T follicular helper cell (primary cell): Measurements from ENCODE around the gene LRRN1.
"Not testable (repeated sequence)": the region's sequence is repeated elsewhere in the genome, so short reads cannot be mapped to it uniquely, and the experiment has no call there.

Experiments used
- DNase-seq: peaks from one replicate; pipeline ENCODE4 v3.0.0-alpha.2; 2020; ENCODE audit warnings: low read depth

The LRRN1 gene

DNA sequence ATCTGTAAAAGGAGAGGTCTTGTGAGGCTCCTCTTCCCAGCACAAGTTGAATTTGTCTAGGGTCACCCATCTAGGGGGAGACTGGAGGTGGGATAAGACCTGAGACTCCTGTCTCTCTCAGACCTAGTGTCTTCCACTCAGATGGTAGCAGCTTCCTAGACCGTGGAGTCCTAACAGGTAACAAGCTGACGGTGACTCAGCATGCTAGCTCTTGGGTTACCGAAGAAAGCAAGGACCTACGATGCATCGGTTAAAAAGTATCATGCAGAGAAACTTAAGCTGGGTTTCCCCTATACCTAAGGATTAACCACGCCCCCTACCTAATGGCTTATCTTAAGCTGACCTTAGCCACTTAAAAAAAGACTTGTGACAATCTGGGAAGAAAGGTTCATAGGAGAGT lies 7.6 kb downstream of the LRRN1 start:
- DNase-seq: no peak

DNA sequence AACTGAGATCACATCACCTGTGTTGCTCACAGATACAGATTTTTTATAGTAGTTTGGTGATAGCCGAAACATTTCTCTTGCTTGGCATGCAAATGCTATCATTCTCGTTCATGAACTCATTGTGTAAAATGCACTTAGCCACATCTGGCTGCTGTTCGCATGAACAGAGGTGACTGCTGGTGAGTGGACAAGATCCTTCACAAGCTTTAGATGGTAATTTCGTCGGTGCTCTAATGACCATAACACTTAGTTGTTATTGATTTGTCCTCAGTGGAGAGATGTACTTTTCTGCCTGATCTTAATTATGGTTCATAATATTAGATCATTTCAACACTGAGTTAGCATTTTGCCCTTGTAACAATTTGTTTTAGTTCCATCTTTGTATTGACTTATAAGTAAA lies 13.8 kb downstream of the LRRN1 start:
- DNase-seq: no peak

DNA sequence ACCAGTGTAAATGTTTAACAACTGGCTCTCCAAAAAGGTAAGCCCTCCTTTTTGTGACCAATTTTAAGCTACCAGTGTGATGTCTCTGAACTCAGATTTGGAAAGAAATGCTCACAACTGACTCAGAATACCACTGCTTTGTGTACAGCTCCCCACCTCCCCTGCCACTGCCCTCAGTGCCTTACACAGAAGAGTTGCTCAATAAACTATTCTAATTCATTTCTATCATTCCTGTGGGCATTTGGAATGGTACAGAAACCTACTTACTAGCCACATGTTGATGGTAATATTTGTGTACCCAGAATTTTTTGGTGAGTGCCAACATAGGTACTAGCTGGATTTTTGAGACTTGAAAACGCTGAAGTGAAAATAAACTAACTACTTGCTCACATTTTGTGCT lies 16.0 kb downstream of the LRRN1 start:
- no peak for DNase-seq

DNA sequence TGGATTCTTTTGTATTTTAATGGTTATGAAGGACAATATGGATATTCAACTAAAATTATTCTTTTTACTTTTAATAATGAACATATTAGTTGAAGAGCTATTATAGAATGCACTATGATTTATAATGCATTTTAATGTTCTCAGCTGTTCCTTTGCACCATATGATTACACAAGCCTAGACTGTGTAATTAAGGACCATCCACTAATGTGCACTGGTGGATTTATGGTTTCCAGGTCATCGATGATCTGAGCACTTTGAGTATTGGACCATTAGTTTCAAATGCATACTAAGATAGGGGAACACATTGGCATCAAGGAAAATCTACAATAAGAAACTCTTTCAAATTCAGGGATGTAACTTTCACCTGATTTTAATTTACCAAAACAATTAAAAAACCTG lies 16.8 kb downstream of the LRRN1 start:
- DNase-seq: no peak

DNA sequence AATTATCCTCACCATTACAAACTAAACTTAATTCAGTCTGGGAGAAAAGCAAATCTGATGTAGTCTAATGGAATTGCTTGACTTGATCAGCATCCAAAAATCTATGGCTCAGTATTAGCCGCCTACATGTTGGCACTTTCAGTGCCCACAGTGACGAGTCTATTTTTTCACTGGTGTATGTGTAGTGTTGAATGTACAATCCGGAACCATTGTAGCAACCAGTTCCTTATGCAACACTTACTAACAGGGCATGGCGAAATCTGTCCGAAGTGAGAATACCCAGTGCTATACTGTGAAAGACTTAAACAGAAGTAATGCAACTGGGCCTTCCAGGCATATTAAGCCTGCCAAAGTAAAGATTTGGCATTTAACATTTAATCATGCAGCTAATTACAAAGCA lies 18.6 kb downstream of the LRRN1 start:
- DNase-seq: no peak

DNA sequence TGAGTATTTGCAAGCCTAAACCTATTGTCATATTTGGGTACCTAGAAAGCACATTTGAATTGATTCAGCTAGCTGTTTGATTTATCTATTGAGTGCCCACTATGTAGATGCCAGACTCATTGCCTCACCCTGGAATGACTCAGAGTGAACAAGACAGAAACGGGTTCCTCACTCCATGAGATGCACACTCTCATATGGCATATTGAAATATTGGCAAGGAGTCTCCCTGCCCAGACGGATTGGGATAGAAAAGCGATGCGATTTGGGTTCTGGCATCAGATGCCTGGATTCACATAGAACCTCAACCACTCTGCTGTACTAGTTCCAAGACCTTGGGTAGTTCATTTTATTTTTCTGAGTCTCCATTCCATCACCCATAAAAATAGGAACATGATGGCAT lies 22.5 kb downstream of the LRRN1 start:
- DNase-seq: no peak

DNA sequence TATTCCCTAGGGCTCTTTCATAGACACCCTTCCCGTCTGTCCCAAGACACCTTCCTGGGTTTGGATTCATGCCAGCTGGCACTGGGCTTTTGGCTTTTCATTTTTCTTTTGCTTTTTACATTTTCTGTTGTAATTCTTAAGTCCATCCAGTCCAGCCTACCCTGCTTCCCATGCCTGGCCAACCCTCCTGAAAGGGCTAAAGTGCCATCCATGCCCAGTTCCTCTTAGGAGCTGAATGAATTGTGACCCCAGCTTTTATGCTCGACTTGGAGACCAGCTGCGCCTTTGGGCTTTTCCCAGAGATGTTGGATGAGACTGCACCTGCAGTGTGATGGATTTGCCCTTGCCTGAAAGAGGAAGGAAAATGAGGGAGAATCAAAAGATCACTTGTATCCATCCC lies 25.8 kb downstream of the LRRN1 start:
- DNase-seq: no peak

DNA sequence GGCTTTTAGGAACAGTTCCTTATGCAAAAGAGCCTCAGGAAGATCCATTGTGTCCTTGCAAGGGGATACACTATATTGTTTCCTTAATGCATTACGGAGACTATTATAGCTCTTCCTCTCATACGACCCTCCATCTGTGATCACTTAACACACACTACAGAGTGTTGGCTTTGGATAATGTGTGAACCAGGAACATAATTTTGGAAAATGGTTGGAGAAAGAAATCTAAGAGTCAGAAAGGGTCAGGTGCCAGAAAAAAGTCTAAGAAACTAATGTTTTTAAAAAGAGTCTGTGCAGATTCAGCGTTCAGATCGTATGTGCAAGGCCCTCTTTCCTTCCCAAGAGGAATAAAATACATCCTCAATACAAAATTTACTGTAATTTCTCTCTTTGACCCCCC lies 27.3 kb downstream of the LRRN1 start:
- no peak for DNase-seq

DNA sequence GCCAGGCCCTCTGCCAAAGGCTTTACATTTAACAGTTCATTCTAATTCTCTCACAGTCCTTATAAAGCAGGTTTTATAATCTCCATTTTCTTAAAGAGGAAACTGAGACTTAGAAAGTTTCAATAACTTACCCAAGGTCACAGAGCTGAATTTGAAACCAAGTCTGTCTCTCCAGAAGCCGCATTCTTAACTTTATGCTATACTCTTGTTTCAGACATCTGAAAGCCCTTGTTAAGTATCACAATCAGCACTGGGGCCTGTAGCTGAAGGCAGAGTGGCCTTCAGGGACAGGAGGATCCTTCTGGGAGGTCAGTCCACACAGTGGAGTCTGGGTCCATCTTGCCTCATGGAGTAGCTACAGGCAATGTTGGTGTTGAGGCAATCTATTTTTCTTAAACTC lies 27.9 kb downstream of the LRRN1 start:
- DNase-seq: no peak

DNA sequence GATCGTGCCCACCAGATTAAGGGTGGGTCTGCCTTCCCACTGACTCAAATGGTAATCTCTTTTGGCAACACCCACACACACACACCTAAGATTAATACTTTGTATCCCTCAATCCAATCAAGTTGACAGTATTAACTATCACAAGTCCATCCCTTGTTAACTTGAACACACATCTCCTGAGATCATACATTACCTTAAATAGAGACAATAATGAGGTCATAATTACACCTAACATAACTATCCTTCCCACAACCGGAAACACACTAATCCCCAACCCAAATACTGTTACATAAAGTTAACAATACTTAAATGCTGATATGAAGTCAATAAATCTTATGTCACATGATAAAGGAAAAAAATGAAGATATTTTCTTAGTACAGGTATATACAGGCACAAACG lies 29.2 kb downstream of the LRRN1 start:
- not testable (repeated sequence) for DNase-seq

DNA sequence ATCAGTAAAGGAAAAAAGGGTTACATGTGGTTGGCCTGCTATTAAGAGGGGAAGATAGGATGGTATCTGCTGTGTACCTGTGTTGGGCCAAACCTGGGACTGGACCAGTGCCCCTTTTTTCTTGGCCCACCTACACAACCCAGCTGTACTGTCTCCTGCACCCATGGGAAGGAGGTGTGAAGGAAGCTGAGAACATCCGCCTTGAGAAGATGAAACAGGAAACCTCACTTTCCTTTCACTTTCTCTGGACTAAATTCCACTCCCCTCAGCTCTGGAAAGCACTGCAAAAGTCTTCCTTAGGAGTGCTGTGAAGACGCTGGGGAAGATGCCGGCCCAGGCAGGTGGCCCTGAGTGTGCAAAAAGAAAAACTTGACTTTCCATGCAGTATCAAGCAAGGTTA lies 37.6 kb downstream of the LRRN1 start:
- no peak for DNase-seq

DNA sequence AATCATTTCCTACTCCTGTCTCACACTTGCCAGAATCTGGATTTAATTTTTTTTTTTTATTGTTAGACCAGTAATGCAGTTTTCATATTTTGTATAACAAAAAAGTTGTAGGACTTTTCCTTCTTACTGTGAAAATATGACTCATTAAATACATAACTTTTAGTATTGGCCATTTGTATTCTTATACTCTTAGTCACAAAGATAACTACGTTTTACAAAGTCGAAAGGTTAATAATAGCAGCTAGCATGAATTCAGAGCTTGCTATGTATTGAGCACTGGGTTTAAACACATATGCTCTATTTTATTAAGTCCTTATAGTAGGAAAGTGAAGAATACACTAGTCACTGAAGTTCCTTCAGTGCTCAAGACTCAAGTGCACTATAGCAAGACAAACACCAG lies 43.1 kb downstream of the LRRN1 start:
- no peak for DNase-seq

DNA sequence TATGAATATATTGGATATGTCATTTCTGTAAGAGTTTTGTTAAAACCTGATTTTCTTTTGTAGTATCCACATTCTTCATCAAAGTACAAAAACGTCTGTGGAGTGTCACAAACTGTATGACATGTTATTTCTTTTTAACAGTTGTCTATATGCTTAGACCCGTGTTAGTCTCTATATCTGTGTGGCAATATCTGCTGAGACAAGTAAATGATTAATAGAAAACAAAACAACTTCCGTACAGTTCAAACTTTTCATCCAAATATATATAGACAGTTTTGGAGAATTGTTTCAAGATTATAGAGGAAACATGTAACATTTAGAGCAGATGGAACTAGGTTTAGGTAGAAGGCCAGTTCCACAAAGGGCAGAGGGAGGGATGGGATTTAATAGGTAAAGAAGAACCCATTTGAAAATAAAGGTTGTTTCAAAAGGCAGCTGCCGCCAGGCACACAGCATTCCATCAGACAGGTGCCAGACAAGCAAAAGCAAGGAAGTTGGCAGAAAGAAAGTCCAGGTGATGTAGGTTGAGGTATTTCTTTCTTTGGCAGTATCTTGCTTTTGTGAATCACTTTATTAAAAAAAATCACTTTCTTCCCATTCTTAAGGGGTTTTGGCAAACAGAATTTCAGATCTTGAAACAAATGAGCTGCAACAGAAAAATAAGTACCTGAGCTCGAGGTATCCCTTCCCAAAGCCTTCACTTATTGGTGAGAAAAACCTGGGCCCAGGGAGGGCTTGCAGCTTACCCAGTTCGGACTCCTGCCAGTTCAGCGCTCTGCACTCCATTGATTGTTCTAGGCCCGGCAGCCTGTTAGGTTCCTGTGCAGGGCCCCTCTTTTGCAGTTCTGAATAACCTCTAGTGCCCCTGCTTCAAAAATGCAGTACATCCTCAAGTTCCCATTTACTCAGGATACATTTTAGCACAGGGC lies 49.0 kb downstream of the LRRN1 start:
- no peak for DNase-seq

DNA sequence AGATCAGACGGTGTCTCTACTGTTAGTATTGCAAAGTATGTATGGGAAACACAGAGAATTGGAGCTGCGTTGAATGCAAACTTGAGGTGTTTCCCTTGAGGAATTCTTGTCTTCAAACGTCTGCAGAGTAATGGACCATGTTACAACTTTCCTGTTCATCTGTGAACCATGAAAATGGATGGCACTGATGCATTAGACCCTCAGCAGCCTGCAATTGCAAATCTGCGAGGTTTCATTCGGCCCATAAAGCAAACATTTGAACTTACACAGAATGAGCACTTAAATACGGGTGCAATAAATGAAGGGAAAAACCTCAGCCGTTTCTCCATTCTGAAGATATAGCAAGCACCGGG lies 49.7 kb downstream of the LRRN1 start:
- DNase-seq: no peak

DNA sequence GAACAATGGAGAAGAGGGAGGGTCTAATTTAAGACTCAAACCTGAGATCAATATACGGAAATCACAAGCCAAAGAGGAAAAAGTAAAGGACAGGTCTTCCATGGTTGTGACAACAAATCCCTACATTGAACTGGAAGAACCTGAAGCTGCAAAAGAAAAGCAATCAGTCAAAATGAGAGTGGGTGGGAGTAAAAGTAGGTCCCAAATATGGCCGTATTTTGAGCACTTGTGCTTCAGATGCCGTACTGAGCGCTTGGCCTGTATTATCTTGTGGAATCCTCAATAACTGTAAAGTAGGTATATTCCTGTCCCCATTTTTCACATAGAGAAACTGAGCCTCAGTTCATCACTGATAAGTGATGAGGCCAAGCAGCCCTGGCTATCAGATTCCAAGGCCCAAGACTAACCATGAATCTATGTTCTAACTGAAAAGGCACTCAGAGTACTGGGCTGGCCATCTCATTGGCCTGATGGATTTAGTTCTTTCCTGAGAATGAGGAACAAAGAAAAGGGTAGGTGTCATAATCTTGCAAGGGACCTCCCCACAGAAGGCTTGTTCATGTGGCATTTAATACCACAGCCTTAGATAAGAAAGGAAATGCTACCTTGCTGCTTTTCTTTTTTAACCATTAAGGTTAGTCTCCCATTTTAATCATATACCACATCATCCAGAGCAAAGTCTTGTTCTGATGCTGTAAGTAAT lies 52.5 kb downstream of the LRRN1 start:
- DNase-seq: no peak

DNA sequence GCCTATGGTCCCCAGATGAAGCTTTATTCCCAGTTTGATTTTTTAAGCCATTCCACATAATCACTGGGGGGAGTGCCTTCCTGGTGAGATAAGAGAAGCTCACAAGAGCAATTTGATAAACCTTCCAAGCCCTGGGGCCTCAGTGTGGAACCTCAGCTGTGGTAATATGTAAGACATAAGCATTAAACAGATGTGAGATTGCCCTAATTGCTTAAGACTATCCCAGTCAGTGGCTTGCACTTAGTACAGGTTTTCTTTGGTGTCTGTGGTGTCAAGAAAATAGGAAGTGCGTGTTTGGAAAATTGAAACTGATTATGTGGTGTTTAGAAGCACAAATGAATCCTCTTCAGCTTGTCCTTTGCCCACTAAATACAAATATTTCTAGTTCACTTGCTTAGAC lies 54.3 kb downstream of the LRRN1 start:
- no peak for DNase-seq

DNA sequence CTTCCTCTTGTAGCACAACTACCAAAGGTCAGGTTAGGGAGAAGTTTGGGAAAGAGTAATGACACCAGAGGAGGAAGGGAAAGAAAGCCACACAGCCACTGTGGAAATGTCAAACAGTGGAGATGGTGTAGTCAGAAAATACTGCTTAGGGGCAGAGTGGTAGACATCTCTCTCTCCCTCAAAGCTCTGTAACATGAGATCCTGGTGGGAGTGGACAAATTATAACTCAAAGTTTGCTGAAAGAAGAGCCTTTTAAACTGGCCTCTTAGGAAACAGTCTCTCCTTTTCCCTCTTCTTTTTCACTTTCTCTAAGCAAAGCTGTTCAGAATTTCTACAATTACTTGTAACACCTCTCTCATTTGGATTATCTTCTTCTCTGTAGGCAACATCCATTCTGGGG lies 55.8 kb downstream of the LRRN1 start:
- DNase-seq: no peak

DNA sequence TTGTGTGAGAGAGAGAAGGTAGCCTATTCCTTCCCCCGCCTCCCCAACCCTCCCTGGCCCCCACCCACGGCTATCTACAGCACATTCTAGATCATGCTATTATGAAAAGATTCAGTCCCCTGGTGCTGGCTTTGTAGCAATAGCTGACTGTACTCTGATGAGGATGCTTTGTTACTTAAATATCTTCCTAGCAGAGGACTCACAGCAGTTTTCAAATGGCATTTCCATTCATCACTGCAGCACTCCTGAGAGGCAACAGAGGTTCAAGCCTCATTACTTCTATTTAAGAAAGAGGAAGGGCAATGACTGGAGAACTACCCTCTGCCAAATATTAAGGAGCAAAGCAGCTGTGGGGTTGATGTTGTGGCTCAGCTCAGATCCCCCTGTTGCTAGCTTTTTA lies 61.0 kb downstream of the LRRN1 start:
- DNase-seq: no peak

DNA sequence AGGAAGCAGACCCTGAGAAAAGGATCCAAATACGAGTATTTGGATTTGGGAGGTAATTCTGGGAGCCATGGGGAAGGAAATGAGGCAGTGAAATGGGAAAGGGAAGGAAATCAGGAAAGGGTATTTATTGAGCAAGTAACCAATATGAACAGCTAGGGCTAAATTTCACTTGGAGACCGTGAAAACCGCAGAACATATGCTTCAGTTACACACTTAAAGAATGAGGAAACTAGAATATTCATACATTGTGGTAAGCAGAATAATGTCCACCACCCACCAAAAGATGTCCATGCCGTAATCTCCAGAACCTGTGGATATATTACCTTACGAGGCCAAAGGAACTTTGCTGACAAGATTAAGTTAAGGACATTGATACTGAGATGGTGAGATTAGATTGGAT lies 63.3 kb downstream of the LRRN1 start:
- no peak for DNase-seq

DNA sequence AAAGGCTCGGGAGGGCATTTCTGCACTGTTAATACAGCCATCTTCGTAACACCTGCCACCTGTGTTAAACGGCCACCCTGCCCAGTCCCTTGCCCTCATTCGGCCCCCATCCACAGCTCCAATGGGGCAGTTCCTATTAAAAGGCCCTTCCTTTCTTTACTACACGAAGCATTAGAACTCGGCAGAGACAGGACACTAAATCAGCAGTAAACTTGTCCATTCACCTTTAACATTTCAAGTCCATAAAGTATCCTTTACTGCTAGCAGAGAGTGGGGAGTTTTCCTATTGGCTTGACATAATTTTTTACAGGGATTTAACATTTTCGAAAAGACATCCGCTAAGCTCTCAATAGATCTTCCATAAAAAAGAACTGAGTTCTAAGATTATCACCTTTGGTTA lies 76.3 kb downstream of the LRRN1 start:
- DNase-seq: no peak

DNA sequence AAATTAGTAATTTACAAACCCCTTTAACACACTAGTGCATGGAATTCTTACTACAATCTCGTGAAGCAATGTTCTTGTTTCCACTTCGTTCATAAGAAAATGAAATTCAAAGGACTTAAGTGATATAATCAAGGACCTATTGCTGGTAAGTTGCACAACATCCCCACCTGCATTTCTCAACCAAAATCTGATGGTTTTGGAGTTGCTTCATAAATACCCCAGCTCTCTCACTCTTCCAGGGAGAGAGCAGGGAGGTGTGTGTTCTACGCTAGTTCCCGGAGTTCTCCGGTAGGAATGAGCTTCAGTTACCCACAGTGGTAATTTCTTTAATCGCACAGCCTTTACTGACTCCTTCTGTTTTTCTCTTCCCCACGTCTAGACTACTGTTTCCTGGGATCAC lies 81.8 kb downstream of the LRRN1 start:
- DNase-seq: no peak

DNA sequence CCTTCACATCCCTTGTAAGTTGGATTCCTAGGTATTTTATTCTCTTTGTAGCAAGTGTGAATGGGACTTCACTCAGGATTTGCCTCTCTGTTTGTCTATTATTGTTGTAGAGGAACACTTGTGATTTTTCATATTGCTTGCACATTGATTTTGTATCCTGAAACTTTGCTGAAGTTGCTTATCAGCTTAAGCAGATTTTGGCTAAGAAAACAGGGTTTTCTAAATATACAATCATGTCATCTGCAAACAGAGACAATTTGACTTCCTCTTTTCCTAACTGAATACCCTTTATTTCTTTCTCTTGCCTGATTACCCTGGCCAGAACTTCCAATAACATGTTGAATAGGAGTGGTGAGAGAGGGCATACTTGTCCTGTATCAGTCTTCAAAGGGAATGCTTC lies 88.1 kb downstream of the LRRN1 start:
- DNase-seq: not testable (repeated sequence)

DNA sequence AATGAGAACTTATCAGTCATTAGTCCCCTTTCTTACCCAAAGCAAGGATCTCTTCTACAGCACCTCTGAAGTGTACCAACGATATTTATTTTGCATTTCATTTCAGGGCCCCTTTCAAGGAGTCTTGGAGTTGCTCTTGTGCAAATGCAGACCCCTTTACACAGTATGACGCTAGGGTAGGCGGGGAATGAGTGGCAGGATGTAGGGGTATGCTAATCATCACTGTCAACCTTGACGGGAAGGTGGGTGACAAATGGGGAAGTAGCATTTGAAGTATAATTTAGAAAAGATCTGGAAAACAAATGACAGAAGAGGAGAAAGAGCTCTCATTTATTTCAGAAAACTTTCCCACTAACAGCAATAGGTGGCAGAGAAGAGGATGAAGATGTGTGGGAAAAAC lies 94.4 kb downstream of the LRRN1 start:
- no peak for DNase-seq
